HEK293T (cell line): ENCODE results near the gene RANBP10.

ENCODE experiments used
- ARNT ChIP-seq: fragments of 450-650 bp; IDR thresholded peaks from 2 replicates; pipeline ENCODE4 v1.6.1; 2017; ENCODE audit warnings: mild to moderate bottlenecking
- BHLHE40 ChIP-seq: fragments of 450-650 bp; IDR thresholded peaks from 2 replicates; pipeline ENCODE4 v1.6.1; 2016; ENCODE audit warnings: mild to moderate bottlenecking, moderate library complexity, borderline replicate concordance
- FOXA1 ChIP-seq: fragments of 450-650 bp; IDR thresholded peaks from 2 replicates; pipeline ENCODE4 v1.6.1; 2016; ENCODE audit warnings: mild to moderate bottlenecking
- FOXK2 ChIP-seq: fragments of 450-650 bp; IDR thresholded peaks from 2 replicates; pipeline ENCODE4 v1.6.1; 2016; ENCODE audit warnings: mild to moderate bottlenecking
- FOXM1 ChIP-seq: fragments of 450-650 bp; IDR thresholded peaks from 2 replicates; pipeline ENCODE4 v1.6.1; 2017; ENCODE audit warnings: mild to moderate bottlenecking, borderline replicate concordance
- HDGF ChIP-seq: fragments of 450-650 bp; IDR thresholded peaks from 2 replicates; pipeline ENCODE4 v1.6.1; 2017; ENCODE audit warnings: antibody characterized with exemption, borderline replicate concordance
- LEF1 ChIP-seq: fragments of 450-650 bp; IDR thresholded peaks from 2 replicates; pipeline ENCODE4 v1.6.1; 2017; ENCODE audit warnings: mild to moderate bottlenecking, borderline replicate concordance
- NFRKB ChIP-seq: fragments of 450-650 bp; IDR thresholded peaks from 2 replicates; pipeline ENCODE4 v1.6.1; 2016; ENCODE audit warnings: mild to moderate bottlenecking, moderate library complexity
- SP1 ChIP-seq: fragments of 450-650 bp; IDR thresholded peaks from 2 replicates; pipeline ENCODE4 v1.6.1; 2017
- SUZ12 ChIP-seq: fragments of 450-650 bp; IDR thresholded peaks from 2 replicates; pipeline ENCODE4 v1.6.1; 2016; ENCODE audit warnings: mild to moderate bottlenecking
- TARDBP ChIP-seq: fragments of 450-650 bp; IDR thresholded peaks from 2 replicates; pipeline ENCODE4 v1.6.1; 2016
- TF ChIP-seq, protein P1 (sequence below): fragments of 450-650 bp; IDR thresholded peaks from 2 replicates; pipeline ENCODE4 v1.6.1; 2016

- TF ChIP-seq BHLHE40 = no peak
- TF ChIP-seq HDGF = no peak
- no peak for TF ChIP-seq NFRKB
- TF ChIP-seq, protein P1, sequence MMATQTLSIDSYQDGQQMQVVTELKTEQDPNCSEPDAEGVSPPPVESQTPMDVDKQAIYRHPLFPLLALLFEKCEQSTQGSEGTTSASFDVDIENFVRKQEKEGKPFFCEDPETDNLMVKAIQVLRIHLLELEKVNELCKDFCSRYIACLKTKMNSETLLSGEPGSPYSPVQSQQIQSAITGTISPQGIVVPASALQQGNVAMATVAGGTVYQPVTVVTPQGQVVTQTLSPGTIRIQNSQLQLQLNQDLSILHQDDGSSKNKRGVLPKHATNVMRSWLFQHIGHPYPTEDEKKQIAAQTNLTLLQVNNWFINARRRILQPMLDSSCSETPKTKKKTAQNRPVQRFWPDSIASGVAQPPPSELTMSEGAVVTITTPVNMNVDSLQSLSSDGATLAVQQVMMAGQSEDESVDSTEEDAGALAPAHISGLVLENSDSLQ = no peak
- no peak for TF ChIP-seq LEF1
- TF ChIP-seq FOXK2 = no peak
- TF ChIP-seq SUZ12 = no peak
- no peak for TF ChIP-seq FOXA1
- no peak for TF ChIP-seq TARDBP
- no peak for TF ChIP-seq SP1
- TF ChIP-seq ARNT = no peak
- no peak for TF ChIP-seq FOXM1
These were observed 47.4 kb downstream of the RANBP10 start for GRCh38 chr16:67758966-67759365.
